HG03521 (cell line): ENCODE measurements around the gene RAB30.
"Not testable (repeated sequence)": the region's sequence is repeated elsewhere in the genome, so short reads cannot be mapped to it uniquely, and the experiment has no call there.

Experiments used
- ATAC-seq: cut with Tn5 transposase; IDR thresholded peaks from one replicate; pipeline ENCODE4 v1.9.1; 2021; ENCODE audit warnings: mild to moderate bottlenecking, moderate library complexity; ENCODE audit not compliant: unreplicated experiment

The RAB30 gene

GRCh38 chr11:82950502-82950901 is 121.2 kb downstream of the RAB30 start:
- not testable (repeated sequence) for ATAC-seq

GRCh38 chr11:82949352-82949751 is 122.3 kb downstream of the RAB30 start:
- ATAC-seq: no peak

GRCh38 chr11:82945682-82946081 is 126.0 kb downstream of the RAB30 start:
- ATAC-seq: no peak

GRCh38 chr11:82945041-82945440 is 126.7 kb downstream of the RAB30 start:
- not testable (repeated sequence) for ATAC-seq

- no peak for ATAC-seq
Observed at GRCh38 chr11:82944198-82944597, 127.5 kb downstream of the RAB30 start.

GRCh38 chr11:82943430-82943829 is 128.3 kb downstream of the RAB30 start:
- ATAC-seq: not testable (repeated sequence)

GRCh38 chr11:82942376-82942775 is 129.3 kb downstream of the RAB30 start:
- ATAC-seq: no peak

GRCh38 chr11:82939456-82939855 is 132.2 kb downstream of the RAB30 start:
- no peak for ATAC-seq

- no peak for ATAC-seq
Observed at GRCh38 chr11:82937554-82937953, 134.1 kb downstream of the RAB30 start.

GRCh38 chr11:82936261-82936660 is 135.4 kb downstream of the RAB30 start:
- ATAC-seq: no peak

- ATAC-seq: no peak
Observed at GRCh38 chr11:82932564-82932963, 139.1 kb downstream of the RAB30 start.

GRCh38 chr11:82930734-82931133 is 141.0 kb downstream of the RAB30 start:
- ATAC-seq: no peak

GRCh38 chr11:82930229-82930628 is 141.5 kb downstream of the RAB30 start:
- no peak for ATAC-seq

GRCh38 chr11:82929121-82929520 is 142.6 kb downstream of the RAB30 start:
- ATAC-seq: no peak

GRCh38 chr11:82927264-82927880 is 144.3 kb downstream of the RAB30 start:
- ATAC-seq: peak; percentile 88

- ATAC-seq: no peak
Observed at GRCh38 chr11:82924522-82925224, 147.0 kb downstream of the RAB30 start.
